K562 (cell line): ENCODE results near the gene CFD. TPM values are rescaled to one million over a fixed set of nuclear protein-coding genes. Genes with fewer than 3 reads are reported as not detected.

Source experiments
- CBX2 ChIP-seq: fragments of 200-600 bp; sonication (generic); IDR thresholded peaks from one replicate; pipeline ENCODE4 v1.6.1; 2012; ENCODE audit warnings: mild to moderate bottlenecking, low read length, inconsistent platforms; ENCODE audit not compliant: insufficient read depth, poor library complexity, severe bottlenecking
- GABPA ChIP-seq: fragments of 200-800 bp; sonication (Bioruptor generic); conservative IDR thresholded peaks from 2 replicates; pipeline ENCODE4 v1.6.1; 2016; ENCODE audit warnings: low read depth, missing genetic modification characterization, missing compliant biosample characterization
- GABPB2 ChIP-seq: fragments of 250-450 bp; sonication (Bioruptor Pico); conservative IDR thresholded peaks from 2 replicates; pipeline ENCODE4 v1.5.1; 2021; ENCODE audit warnings: mild to moderate bottlenecking
- GATAD2A ChIP-seq: fragments of 450-650 bp; IDR thresholded peaks from 2 replicates; pipeline ENCODE4 v1.6.1; 2017
- GTF2F1 ChIP-seq: IDR thresholded peaks from 2 replicates; pipeline ENCODE4 v1.6.1; 2011; ENCODE audit warnings: low read depth, low read length, improper control_type of control experiment
- HES1 ChIP-seq: fragments of 450-650 bp; IDR thresholded peaks from 2 replicates; pipeline ENCODE4 v1.6.1; 2016; ENCODE audit warnings: low read depth, mild to moderate bottlenecking, moderate library complexity
- HNRNPUL1 ChIP-seq: fragments of 200-400 bp; formaldehyde crosslinking; IDR thresholded peaks from 2 replicates; pipeline ENCODE4 v1.6.1; 2017; ENCODE audit warnings: low read length
- KAT2B ChIP-seq: IDR thresholded peaks from one replicate; pipeline ENCODE4 v1.6.1; 2012; ENCODE audit warnings: low read depth, mild to moderate bottlenecking, control low read depth, inconsistent platforms, low read length, moderate library complexity
- NR2C2 ChIP-seq, 2 experiments: fragments of 200-800 bp in 1 of 2; sonication (Bioruptor generic) in 1 of 2; sonication (generic) in 1 of 2; formaldehyde crosslinking in 1 of 2; IDR thresholded peaks; 2 replicates each; pipeline versions ENCODE4 v1.6.1 to v1.8.0; 2016 to 2022; ENCODE audit warnings: mild to moderate bottlenecking in 1 of 2, missing compliant biosample characterization in 1 of 2, missing genetic modification characterization in 1 of 2, missing genetic modification reagents in 1 of 2
- PHB2 ChIP-seq: fragments of 450-650 bp; IDR thresholded peaks from 2 replicates; pipeline ENCODE4 v1.6.1; 2017; ENCODE audit warnings: low read depth
- PHF8 ChIP-seq: fragments of 200-600 bp; sonication (generic); IDR thresholded peaks from 2 replicates; pipeline ENCODE4 v1.6.1; 2012; ENCODE audit warnings: mixed run types, mild to moderate bottlenecking, inconsistent platforms, low read length, moderate library complexity, borderline replicate concordance
- POU5F1 ChIP-seq: fragments of 150-350 bp; IDR thresholded peaks from 2 replicates; pipeline ENCODE4 v1.6.1; 2014; ENCODE audit warnings: borderline replicate concordance, low read length, low read depth, mild to moderate bottlenecking; ENCODE audit not compliant: partially characterized antibody
- RAD21 ChIP-seq, 2 experiments: fragments of 250-450 bp in 1 of 2; fragments of 450-650 bp in 1 of 2; sonication (Bioruptor Pico) in 1 of 2; formaldehyde crosslinking in 1 of 2; IDR thresholded peaks in 1 of 2; conservative IDR thresholded peaks in 1 of 2; 2 replicates each; pipeline versions ENCODE4 v1.4.0 to v1.8.0; 2020 to 2022; ENCODE audit warnings: mild to moderate bottlenecking in 2 of 2, moderate library complexity in 1 of 2
- RBM25 ChIP-seq: fragments of 200-400 bp; formaldehyde crosslinking; IDR thresholded peaks from 2 replicates; pipeline ENCODE4 v1.6.1; 2018; ENCODE audit warnings: low read length, low read depth, moderate library complexity; ENCODE audit not compliant: severe bottlenecking
- SIX5 ChIP-seq, 2 experiments: IDR thresholded peaks; 2 replicates each; pipeline ENCODE4 v1.6.1; 2011; ENCODE audit warnings: low read length in 2 of 2, borderline replicate concordance in 1 of 2, low read depth in 1 of 2, mild to moderate bottlenecking in 1 of 2, moderate library complexity in 1 of 2; ENCODE audit not compliant: insufficient read depth in 1 of 2
- SRSF9 ChIP-seq: fragments of 200-400 bp; formaldehyde crosslinking; IDR thresholded peaks from 2 replicates; pipeline ENCODE4 v1.6.1; 2017; ENCODE audit warnings: low read depth, low read length, borderline replicate concordance
- ZBTB1 ChIP-seq: sonication (generic); formaldehyde crosslinking; IDR thresholded peaks from 2 replicates; pipeline ENCODE4 v1.8.1; 2023; ENCODE audit warnings: missing genetic modification reagents, low read depth, mild to moderate bottlenecking, borderline replicate concordance
- ZBTB7A ChIP-seq: IDR thresholded peaks from 2 replicates; pipeline ENCODE4 v1.6.1; 2011; ENCODE audit warnings: low read depth, mild to moderate bottlenecking, low read length, moderate library complexity, borderline replicate concordance; ENCODE audit not compliant: control insufficient read depth
- ZFP36 ChIP-seq: fragments of 150-350 bp; IDR thresholded peaks from 2 replicates; pipeline ENCODE4 v1.6.1; 2018; ENCODE audit warnings: low read length, low read depth; ENCODE audit not compliant: partially characterized antibody
- ZMIZ1 ChIP-seq, 2 experiments: fragments of 150-350 bp in 1 of 2; IDR thresholded peaks; 2 replicates each; pipeline ENCODE4 v1.6.1; 2012 to 2016; ENCODE audit warnings: low read depth in 2 of 2, low read length in 2 of 2, mild to moderate bottlenecking in 1 of 2, moderate library complexity in 1 of 2
- ZNF263 ChIP-seq: sonication (generic); formaldehyde crosslinking; IDR thresholded peaks from 2 replicates; pipeline ENCODE4 v1.8.0; 2022; ENCODE audit warnings: mild to moderate bottlenecking, missing genetic modification reagents, borderline replicate concordance
- ZZZ3 ChIP-seq: fragments of 450-650 bp; IDR thresholded peaks from 2 replicates; pipeline ENCODE4 v1.6.1; 2016; ENCODE audit warnings: antibody characterized with exemption, mild to moderate bottlenecking, moderate library complexity
- polyA plus RNA-seq, 8 experiments: library from polyadenylated mRNA; depleted of rRNA in 4 of 8; stranded (reverse) in 5 of 8; unstranded in 3 of 8; fragments of >200 nt; fragmentation: Nextera tagmentation in 2 of 8; fragmentation: Illumina TruSeq in 1 of 8; extraction: Ambion mirVana in 2 of 8; extraction: Trizol in 1 of 8; gene quantifications; 2 replicates each; pipeline versions ENCODE4 v1.2.1 to v1.2.3, GENCODE V29; 2011 to 2014; ENCODE audit warnings: inconsistent platforms in 1 of 8, missing spikeins in 1 of 8
- total RNA-seq, 7 experiments: library from RNA; depleted of rRNA in 6 of 7; stranded (reverse); fragments of >200 nt in 6 of 7; fragmentation: Illumina TruSeq in 2 of 7; extraction: Trizol in 2 of 7; gene quantifications; 2 replicates each; pipeline versions ENCODE4 v1.2.1 to v1.2.3, GENCODE V29; 2011 to 2021; ENCODE audit warnings: low replicate concordance in 1 of 7

CFD gene
- total and polyA plus RNA-seq, 9 of the 15 experiments (the other 6 are each of a cell fraction or from before 2014, with no cell fraction given): 0.52 to 59.4 (median 7.6) TPM

- TF ChIP-seq RBM25 (peak; percentile 93), NR2C2 (CRISPR knock-in tag; IDR thresholded peaks at IDR 0.05) (no peak), NR2C2 (tag; IDR thresholded peaks at IDR 0.05) (no peak), ZZZ3 (no peak), RAD21 (CRISPR knock-in tag; conservative IDR thresholded peaks at IDR 0.05 in 1 of 2, IDR thresholded peaks at IDR 0.05 in 1 of 2) (peak in 1 of 2 experiments; percentile 25; a peak in 1 of 4 replicates), ZBTB1 (CRISPR knock-in tag) (no peak), KAT2B (no peak), CBX2 (no peak), GABPB2 (CRISPR knock-in tag) (no peak), ZFP36 (no peak), HES1 (no peak), SRSF9 (no peak), ZNF263 (CRISPR knock-in tag) (peak; percentile 95), SIX5 (IDR thresholded peaks at IDR 0.05; ENCODE audit: borderline replicate concordance in 1 of 2, insufficient read depth in 1 of 2, low read depth in 1 of 2, low read length in 2 of 2) (no peak), PHB2 (no peak), GATAD2A (no peak), PHF8 (peak; percentile 45; the same call in 1 of the 2 replicates), ZMIZ1 (IDR thresholded peaks at IDR 0.05; ENCODE audit: low read depth in 2 of 2, low read length in 2 of 2) (no peak), GABPA (tag) (no peak), GTF2F1 (no peak), POU5F1 (no peak), HNRNPUL1 (no peak), ZBTB7A (peak; percentile 29; the same call in 1 of the 2 replicates)
Observed at GRCh38 chr19:858868-859843, at the start of gene CFD (continued).
